H9 (cell line): ENCODE measurements around the gene DSCAM. TPM values are rescaled to one million over a fixed set of nuclear protein-coding genes. Genes with fewer than 3 reads are reported as not detected.

Experiments
- DNase-seq: peaks from one replicate; pipeline ENCODE4 v3.0.0-alpha.2; 2017
- H2AFZ ChIP-seq: one replicate; pipeline ENCODE4 v1.6.1; 2013; ENCODE audit warnings: mild to moderate bottlenecking, low read length, control low read depth, moderate library complexity
- H2AK5ac ChIP-seq: 2 replicates; pipeline ENCODE4 v1.6.1; 2013; ENCODE audit warnings: low read length, control low read depth, mixed read lengths; ENCODE audit not compliant: insufficient read length
- H2BK120ac ChIP-seq: one replicate; pipeline ENCODE4 v1.6.1; 2013; ENCODE audit warnings: low read depth, mild to moderate bottlenecking, low read length, control low read depth, inconsistent platforms; ENCODE audit not compliant: poor library complexity, severe bottlenecking
- H2BK12ac ChIP-seq: 2 replicates; pipeline ENCODE4 v1.6.1; 2013; ENCODE audit warnings: low read length, control low read depth, mixed read lengths, low read depth; ENCODE audit not compliant: insufficient read length
- H2BK15ac ChIP-seq: 2 replicates; pipeline ENCODE4 v1.6.1; 2013; ENCODE audit warnings: low read depth, low read length, control low read depth
- H2BK20ac ChIP-seq: one replicate; pipeline ENCODE4 v1.6.1; 2013; ENCODE audit warnings: low read depth, mild to moderate bottlenecking, low read length, control low read depth, inconsistent platforms; ENCODE audit not compliant: poor library complexity, severe bottlenecking
- H2BK5ac ChIP-seq: 2 replicates; pipeline ENCODE4 v1.6.1; 2013; ENCODE audit warnings: low read length, control low read depth, mixed read lengths; ENCODE audit not compliant: insufficient read length
- H3K14ac ChIP-seq: 2 replicates; pipeline ENCODE4 v1.6.1; 2013; ENCODE audit warnings: low read length, control low read depth; ENCODE audit not compliant: insufficient read depth
- H3K18ac ChIP-seq: 2 replicates; pipeline ENCODE4 v1.6.1; 2013; ENCODE audit warnings: low read depth, mild to moderate bottlenecking, mixed read lengths, low read length, control low read depth; ENCODE audit not compliant: insufficient read length
- H3K23ac ChIP-seq: 2 replicates; pipeline ENCODE4 v1.6.1; 2013; ENCODE audit warnings: low read length, control low read depth, mixed read lengths, low read depth; ENCODE audit not compliant: insufficient read length
- H3K23me2 ChIP-seq: 2 replicates; pipeline ENCODE4 v1.6.1; 2013; ENCODE audit warnings: low read depth, mild to moderate bottlenecking, mixed read lengths, low read length, control low read depth; ENCODE audit not compliant: insufficient read length, poor library complexity, severe bottlenecking
- H3K27ac ChIP-seq: 2 replicates; pipeline ENCODE4 v1.5.1; 2013; ENCODE audit warnings: low read length, control low read depth, mixed read lengths, low read depth; ENCODE audit not compliant: insufficient read length
- H3K27me3 ChIP-seq: 2 replicates; pipeline ENCODE4 v1.6.1; 2013; ENCODE audit warnings: low read length, control low read depth, inconsistent platforms; ENCODE audit not compliant: insufficient read depth
- H3K4ac ChIP-seq: 2 replicates; pipeline ENCODE4 v1.6.1; 2013; ENCODE audit warnings: low read depth, mild to moderate bottlenecking, control low read depth, inconsistent platforms, low read length, moderate library complexity
- H3K4me1 ChIP-seq: 2 replicates; pipeline ENCODE4 v1.6.1; 2013; ENCODE audit warnings: low read length, control low read depth, inconsistent platforms; ENCODE audit not compliant: insufficient read depth
- H3K4me2 ChIP-seq: 2 replicates; pipeline ENCODE4 v1.6.1; 2013; ENCODE audit warnings: low read length, control low read depth, mixed read lengths; ENCODE audit not compliant: insufficient read length, insufficient read depth
- H3K56ac ChIP-seq: 2 replicates; pipeline ENCODE4 v1.6.1; 2013; ENCODE audit warnings: low read depth, mild to moderate bottlenecking, mixed read lengths, low read length, control low read depth; ENCODE audit not compliant: insufficient read length
- H3K79me1 ChIP-seq: 2 replicates; pipeline ENCODE4 v1.6.1; 2013; ENCODE audit warnings: low read depth, mild to moderate bottlenecking, moderate library complexity, low read length, control low read depth, inconsistent platforms; ENCODE audit not compliant: insufficient read depth, poor library complexity, severe bottlenecking
- H3K79me2 ChIP-seq: 2 replicates; pipeline ENCODE4 v1.6.1; 2013; ENCODE audit warnings: low read length, control low read depth, inconsistent platforms; ENCODE audit not compliant: insufficient read depth
- H3K9ac ChIP-seq: 2 replicates; pipeline ENCODE4 v1.6.1; 2013; ENCODE audit warnings: low read length, control low read depth, mixed read lengths; ENCODE audit not compliant: insufficient read length; ENCODE audit errors: extremely low read depth
- H3K9me3 ChIP-seq: one replicate; pipeline ENCODE4 v1.6.1; 2013; ENCODE audit warnings: low read depth, low read length, inconsistent platforms; ENCODE audit not compliant: control insufficient read depth
- H3T11ph ChIP-seq: one replicate; pipeline ENCODE4 v1.6.1; 2013; ENCODE audit warnings: mild to moderate bottlenecking, low read length, control low read depth, inconsistent platforms
- H4K20me1 ChIP-seq: one replicate; pipeline ENCODE4 v1.6.1; 2013; ENCODE audit not compliant: control insufficient read depth, insufficient read length, insufficient read depth
- H4K5ac ChIP-seq: 2 replicates; pipeline ENCODE4 v1.6.1; 2013; ENCODE audit warnings: low read depth, mild to moderate bottlenecking, mixed read lengths, low read length, control low read depth; ENCODE audit not compliant: insufficient read length
- H4K8ac ChIP-seq: replicated peaks from 2 replicates; pipeline ENCODE4 v1.6.1; 2013; ENCODE audit warnings: low read length, control low read depth, mixed read lengths, low read depth; ENCODE audit not compliant: insufficient read length
- H4K91ac ChIP-seq: 2 replicates; pipeline ENCODE4 v1.6.1; 2013; ENCODE audit warnings: low read depth, mild to moderate bottlenecking, moderate library complexity, mixed read lengths, low read length, control low read depth; ENCODE audit not compliant: insufficient read length
- H3K27ac Mint-ChIP-seq, 3 experiments: 2 replicates in 2 of 3; 3 replicates in 1 of 3; pipeline ENCODE4 v1.8.0; 2020 to 2021; ENCODE audit warnings: mixed read lengths in 3 of 3, mild to moderate bottlenecking in 1 of 3, moderate library complexity in 1 of 3
- H3K27me3 Mint-ChIP-seq: 2 replicates; pipeline ENCODE4 v1.8.0; 2021; ENCODE audit warnings: low read depth, mild to moderate bottlenecking, moderate library complexity, mixed read lengths
- H3K36me3 Mint-ChIP-seq, 3 experiments: 2 replicates in 2 of 3; 3 replicates in 1 of 3; pipeline ENCODE4 v1.8.0; 2020 to 2021; ENCODE audit warnings: low read depth in 3 of 3, mixed read lengths in 3 of 3; ENCODE audit not compliant: insufficient read depth in 1 of 3
- H3K4me1 Mint-ChIP-seq, 2 experiments: 2 replicates each; pipeline ENCODE4 v1.8.0; 2020; ENCODE audit warnings: mixed read lengths in 2 of 2
- H3K4me3 Mint-ChIP-seq, 2 experiments: 2 replicates in 1 of 2; 3 replicates in 1 of 2; pipeline ENCODE4 v1.8.0; 2020 to 2021; ENCODE audit warnings: mild to moderate bottlenecking in 2 of 2, mixed read lengths in 2 of 2, moderate library complexity in 1 of 2
- H3K9me3 Mint-ChIP-seq, 2 experiments: 2 replicates in 1 of 2; 3 replicates in 1 of 2; pipeline ENCODE4 v1.8.0; 2020; ENCODE audit warnings: mild to moderate bottlenecking in 2 of 2, mixed read lengths in 2 of 2, moderate library complexity in 1 of 2
- CTCF ChIP-seq: fragments of 200-600 bp; sonication (generic); conservative IDR thresholded peaks from 3 replicates; pipeline ENCODE4 v1.8.0; 2021; ENCODE audit warnings: antibody characterized with exemption, mild to moderate bottlenecking
- WGBS: extraction: QIAGEN DNeasy Blood & Tissue Kit; methylation state at CpG from one replicate; pipeline ENCODE4 v1.1.7; 2013; ENCODE audit warnings: missing lambda C conversion rate, low lambda C conversion rate, mixed read lengths; ENCODE audit not compliant: insufficient read length; ENCODE audit errors: extremely low coverage; 5-methylcytosine and 5-hydroxymethylcytosine counted together
- total RNA-seq: library from RNA; stranded (reverse); gene quantifications from 2 replicates; pipeline ENCODE4 v1.2.1, GENCODE V29; 2021

The DSCAM gene
- total RNA-seq, 1 experiment from 2014 or later, result 0.17 TPM

- H3K4me1 Mint-ChIP-seq, result no peaks in the 10 kb centered on the region
- no peak for TF ChIP-seq CTCF
- Histone ChIP-seq H3T11ph (no peak overlapping the region), H2BK12ac (no peak overlapping the region), H2BK5ac (no peak overlapping the region), H3K23ac (no peak overlapping the region), H3K27me3 (no peaks in the 10 kb centered on the region), H2AFZ (no peak overlapping the region), H3K27ac (no peak overlapping the region), H3K4ac (no peak overlapping the region), H2BK15ac (no peak overlapping the region), H4K8ac (no peak overlapping the region), H3K4me1 (no peaks in the 10 kb centered on the region), H3K4me2 (no peak overlapping the region), H4K20me1 (no peaks in the 10 kb centered on the region), H3K18ac (no peak overlapping the region), H3K79me1 (no peaks in the 10 kb centered on the region), H4K91ac (no peak overlapping the region), H2BK120ac (no peak overlapping the region), H3K79me2 (no peaks in the 10 kb centered on the region), H3K9me3 (no peaks in the 10 kb centered on the region), H3K14ac (no peak overlapping the region), H3K56ac (no peak overlapping the region), H2AK5ac (no peak overlapping the region), H2BK20ac (no peak overlapping the region), H3K23me2 (no peaks in the 10 kb centered on the region), H3K9ac (no peak overlapping the region), H4K5ac (no peak overlapping the region)
- no peak for DNase-seq
- H3K4me3 Mint-ChIP-seq, result no peak overlapping the region
- H3K27me3 Mint-ChIP-seq, result no peaks in the 10 kb centered on the region
- WGBS, result no CpG with 5 or more reads among the region's 1 CpG
- H3K36me3 Mint-ChIP-seq, result no peaks in the 10 kb centered on the region
- H3K27ac Mint-ChIP-seq, result no peak overlapping the region
- H3K9me3 Mint-ChIP-seq, result no peaks in the 10 kb centered on the region
Measured at GRCh38 chr21:40452548-40452947, 394.4 kb downstream of the DSCAM start.
